Hepatocyte (in vitro differentiated cells): ENCODE measurements around the gene LRRN4CL.

Experiments
- CTCF ChIP-seq: fragments of 200-600 bp; sonication (generic); IDR thresholded peaks from 2 replicates; pipeline ENCODE4 v1.5.1; 2016; ENCODE audit warnings: antibody characterized with exemption, mild to moderate bottlenecking; ENCODE audit not compliant: poor library complexity
- EZH2 ChIP-seq: fragments of 200-600 bp; sonication (generic); IDR thresholded peaks from 2 replicates; pipeline ENCODE4 v1.6.1; 2016; ENCODE audit warnings: antibody characterized with exemption, mild to moderate bottlenecking, borderline replicate concordance
- EZH2phosphoT487 ChIP-seq: fragments of 200-600 bp; sonication (generic); IDR thresholded peaks from one replicate; pipeline ENCODE4 v1.6.1; 2018; ENCODE audit warnings: antibody characterized with exemption, mild to moderate bottlenecking, low read depth, moderate library complexity; ENCODE audit not compliant: unreplicated experiment, severe bottlenecking

- TF ChIP-seq CTCF (no peak), EZH2phosphoT487 (no peak), EZH2 (no peak)
Measured at GRCh38 chr11:62666259-62666926, 22.9 kb downstream of the LRRN4CL start.
